Suprapubic skin (tissue), 4 donors: ENCODE data around the gene LRP1B.

Experiments used
- CTCF ChIP-seq, 2 donors: fragments of 200-600 bp in 1 of 2; fragments of 450-650 bp in 1 of 2; sonication (generic) in 1 of 2; IDR thresholded peaks; one replicate each; pipeline ENCODE4 v1.5.1; 2016 to 2019; ENCODE audit warnings: antibody characterized with exemption in 2 of 2, mild to moderate bottlenecking in 1 of 2, moderate library complexity in 1 of 2
- EP300 ChIP-seq: sonication (generic); formaldehyde crosslinking; IDR thresholded peaks from one replicate; pipeline ENCODE4 v1.6.1; 2017; ENCODE audit warnings: antibody characterized with exemption
- POLR2A ChIP-seq, 2 donors: fragments of 450-650 bp; IDR thresholded peaks; one replicate each; pipeline ENCODE4 v1.6.1; 2017; ENCODE audit warnings: antibody characterized with exemption in 2 of 2, mild to moderate bottlenecking in 2 of 2, moderate library complexity in 2 of 2
- POLR2AphosphoS5 ChIP-seq, 3 donors: sonication (generic); formaldehyde crosslinking; IDR thresholded peaks; one replicate each; pipeline ENCODE4 v1.6.1; 2017; ENCODE audit warnings: antibody characterized with exemption in 3 of 3

- TF ChIP-seq POLR2AphosphoS5 (IDR thresholded peaks at IDR 0.05) (no peak), POLR2A (IDR thresholded peaks at IDR 0.05) (no peak), CTCF (IDR thresholded peaks at IDR 0.05) (no peak), EP300 (no peak)
Measured at GRCh38 chr2:141911485-141912066, 219.2 kb downstream of the LRP1B start.
